ENCODE measurements around the gene JAK1. TPM values are rescaled to one million over a fixed set of nuclear protein-coding genes. Genes with fewer than 3 reads are reported as not detected.

JAK1 gene
- 87.2 and 99.4 TPM in 2 replicates for total RNA-seq

GRCh38 chr1:64966158-64966971 is at the start of gene JAK1:
Gene JAK1 (minus strand): TSS chr1:64966549. CDS start chr1:64886264, 80,285 bp downstream.

Other genes starting within 250 kb of the JAK1 start
- gene RAVER2, start 221.5 kb downstream of the JAK1 start, total RNA-seq, result 2.3 and 3.0 TPM in 2 replicates
- 4.3 and 4.9 TPM in 2 replicates for gene AK4, start 181.7 kb upstream of the JAK1 start, total RNA-seq